Measurements from ENCODE around the gene GOLIM4.

DNA sequence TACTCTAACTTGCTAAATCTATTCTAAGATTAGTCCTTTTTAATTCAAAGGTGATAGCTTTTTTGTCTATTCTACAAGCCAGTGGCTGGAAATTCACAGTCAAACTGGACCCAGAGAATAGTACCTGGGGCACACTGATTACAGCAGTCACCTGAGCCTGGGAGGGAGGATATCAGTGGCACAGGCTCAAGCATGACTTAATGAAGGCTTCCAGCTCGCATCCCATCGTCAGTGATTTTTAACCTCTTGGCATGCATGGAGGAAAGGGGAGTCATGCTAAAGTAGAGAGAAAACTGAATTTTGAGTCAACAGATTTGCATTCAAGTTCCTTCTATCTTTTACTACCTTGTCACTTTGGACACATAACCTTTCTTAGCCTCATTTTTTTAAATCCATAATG lies 24.8 kb downstream of the GOLIM4 start:
- TF ChIP-seq, protein P1, sequence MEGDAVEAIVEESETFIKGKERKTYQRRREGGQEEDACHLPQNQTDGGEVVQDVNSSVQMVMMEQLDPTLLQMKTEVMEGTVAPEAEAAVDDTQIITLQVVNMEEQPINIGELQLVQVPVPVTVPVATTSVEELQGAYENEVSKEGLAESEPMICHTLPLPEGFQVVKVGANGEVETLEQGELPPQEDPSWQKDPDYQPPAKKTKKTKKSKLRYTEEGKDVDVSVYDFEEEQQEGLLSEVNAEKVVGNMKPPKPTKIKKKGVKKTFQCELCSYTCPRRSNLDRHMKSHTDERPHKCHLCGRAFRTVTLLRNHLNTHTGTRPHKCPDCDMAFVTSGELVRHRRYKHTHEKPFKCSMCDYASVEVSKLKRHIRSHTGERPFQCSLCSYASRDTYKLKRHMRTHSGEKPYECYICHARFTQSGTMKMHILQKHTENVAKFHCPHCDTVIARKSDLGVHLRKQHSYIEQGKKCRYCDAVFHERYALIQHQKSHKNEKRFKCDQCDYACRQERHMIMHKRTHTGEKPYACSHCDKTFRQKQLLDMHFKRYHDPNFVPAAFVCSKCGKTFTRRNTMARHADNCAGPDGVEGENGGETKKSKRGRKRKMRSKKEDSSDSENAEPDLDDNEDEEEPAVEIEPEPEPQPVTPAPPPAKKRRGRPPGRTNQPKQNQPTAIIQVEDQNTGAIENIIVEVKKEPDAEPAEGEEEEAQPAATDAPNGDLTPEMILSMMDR (conservative IDR thresholded peaks at IDR 0.05; ENCODE audit: low read depth in 2 of 2) = no peak
- no peak for TF ChIP-seq EZH2phosphoT487 (IDR thresholded peaks at IDR 0.05; ENCODE audit: unreplicated experiment)
- TF ChIP-seq ZNF114 (CRISPR knock-in tag; IDR thresholded peaks at IDR 0.05) = no peak
- TF ChIP-seq, protein P2, sequence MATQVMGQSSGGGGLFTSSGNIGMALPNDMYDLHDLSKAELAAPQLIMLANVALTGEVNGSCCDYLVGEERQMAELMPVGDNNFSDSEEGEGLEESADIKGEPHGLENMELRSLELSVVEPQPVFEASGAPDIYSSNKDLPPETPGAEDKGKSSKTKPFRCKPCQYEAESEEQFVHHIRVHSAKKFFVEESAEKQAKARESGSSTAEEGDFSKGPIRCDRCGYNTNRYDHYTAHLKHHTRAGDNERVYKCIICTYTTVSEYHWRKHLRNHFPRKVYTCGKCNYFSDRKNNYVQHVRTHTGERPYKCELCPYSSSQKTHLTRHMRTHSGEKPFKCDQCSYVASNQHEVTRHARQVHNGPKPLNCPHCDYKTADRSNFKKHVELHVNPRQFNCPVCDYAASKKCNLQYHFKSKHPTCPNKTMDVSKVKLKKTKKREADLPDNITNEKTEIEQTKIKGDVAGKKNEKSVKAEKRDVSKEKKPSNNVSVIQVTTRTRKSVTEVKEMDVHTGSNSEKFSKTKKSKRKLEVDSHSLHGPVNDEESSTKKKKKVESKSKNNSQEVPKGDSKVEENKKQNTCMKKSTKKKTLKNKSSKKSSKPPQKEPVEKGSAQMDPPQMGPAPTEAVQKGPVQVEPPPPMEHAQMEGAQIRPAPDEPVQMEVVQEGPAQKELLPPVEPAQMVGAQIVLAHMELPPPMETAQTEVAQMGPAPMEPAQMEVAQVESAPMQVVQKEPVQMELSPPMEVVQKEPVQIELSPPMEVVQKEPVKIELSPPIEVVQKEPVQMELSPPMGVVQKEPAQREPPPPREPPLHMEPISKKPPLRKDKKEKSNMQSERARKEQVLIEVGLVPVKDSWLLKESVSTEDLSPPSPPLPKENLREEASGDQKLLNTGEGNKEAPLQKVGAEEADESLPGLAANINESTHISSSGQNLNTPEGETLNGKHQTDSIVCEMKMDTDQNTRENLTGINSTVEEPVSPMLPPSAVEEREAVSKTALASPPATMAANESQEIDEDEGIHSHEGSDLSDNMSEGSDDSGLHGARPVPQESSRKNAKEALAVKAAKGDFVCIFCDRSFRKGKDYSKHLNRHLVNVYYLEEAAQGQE (IDR thresholded peaks at IDR 0.05; ENCODE audit: unreplicated experiment) = no peak
- no peak for TF ChIP-seq EZH2 (IDR thresholded peaks at IDR 0.05; ENCODE audit: low read depth, unreplicated experiment)
- no peak for TF ChIP-seq CREB1 (CRISPR knock-in tag; IDR thresholded peaks at IDR 0.05; ENCODE audit: low read depth)
